WTC11 (cell line): Measurements from ENCODE around the gene MEF2D. TPM values are rescaled to one million over a fixed set of nuclear protein-coding genes. Genes with fewer than 3 reads are reported as not detected.
A peak's percentile ranks its signal among the peaks of the same experiment; 100 is the strongest.

ENCODE experiments used
- ATAC-seq: fragments of 200-7000 bp; cut with Tn5 transposase; 2 replicates; pipeline ENCODE4 v1.10.0; 2021; ENCODE audit warnings: mild to moderate bottlenecking, moderate library complexity
- CTCF ChIA-PET: fragments of 300-600 bp; sonication (Branson Sonifier 250); formaldehyde crosslinking; loops from one replicate; lab custom pipeline; 2021; ENCODE audit warnings: antibody characterized with exemption; lab: Charles Lee
- POLR2A ChIA-PET: fragments of 350-600 bp; sonication (Branson Sonifier 250); formaldehyde crosslinking; loops from one replicate; lab custom pipeline; 2021; ENCODE audit warnings: antibody characterized with exemption; lab: Charles Lee
- DNase-seq: peaks from one replicate; pipeline ENCODE4 v3.0.0; 2021; ENCODE audit warnings: low spot score
- H3K27ac Mint-ChIP-seq: 2 replicates; pipeline ENCODE4 v1.8.0; 2021; ENCODE audit warnings: mixed read lengths
- H3K27me3 Mint-ChIP-seq: 2 replicates; pipeline ENCODE4 v1.8.0; 2021; ENCODE audit warnings: low read depth, mild to moderate bottlenecking, moderate library complexity, mixed read lengths
- H3K36me3 Mint-ChIP-seq: 2 replicates; pipeline ENCODE4 v1.8.0; 2021; ENCODE audit warnings: mixed read lengths
- H3K4me1 Mint-ChIP-seq: 2 replicates; pipeline ENCODE4 v1.8.0; 2022; ENCODE audit warnings: mixed read lengths
- H3K4me3 Mint-ChIP-seq: 2 replicates; pipeline ENCODE4 v1.8.0; 2021; ENCODE audit warnings: mild to moderate bottlenecking, moderate library complexity, mixed read lengths
- H3K9me3 Mint-ChIP-seq: 2 replicates; pipeline ENCODE4 v1.8.0; 2021; ENCODE audit warnings: mixed read lengths
- CREM ChIP-seq: sonication (generic); formaldehyde crosslinking; IDR thresholded peaks from 2 replicates; pipeline ENCODE4 v1.8.1; 2022; ENCODE audit warnings: mild to moderate bottlenecking, missing genetic modification reagents, moderate library complexity
- ETV6 ChIP-seq: sonication (generic); formaldehyde crosslinking; IDR thresholded peaks from 2 replicates; pipeline ENCODE4 v1.8.1; 2022; ENCODE audit warnings: mild to moderate bottlenecking, missing genetic modification reagents
- IRF2 ChIP-seq: sonication (generic); formaldehyde crosslinking; IDR thresholded peaks from 2 replicates; pipeline ENCODE4 v1.8.0; 2022; ENCODE audit warnings: low read depth, missing genetic modification reagents, borderline replicate concordance
- JUN ChIP-seq: sonication (generic); formaldehyde crosslinking; IDR thresholded peaks from 2 replicates; pipeline ENCODE4 v1.8.0; 2023; ENCODE audit warnings: mild to moderate bottlenecking, missing genetic modification reagents
- KAT7 ChIP-seq: sonication (generic); formaldehyde crosslinking; IDR thresholded peaks from 2 replicates; pipeline ENCODE4 v1.8.1; 2023; ENCODE audit warnings: missing genetic modification reagents, mild to moderate bottlenecking, borderline replicate concordance
- MXD4 ChIP-seq: fragments of 250-450 bp; sonication (Bioruptor Pico); IDR thresholded peaks from 2 replicates; pipeline ENCODE4 v1.8.0; 2021; ENCODE audit warnings: mild to moderate bottlenecking, moderate library complexity, borderline replicate concordance
- NFE2L1 ChIP-seq: sonication (generic); formaldehyde crosslinking; IDR thresholded peaks from 2 replicates; pipeline ENCODE4 v1.8.1; 2023; ENCODE audit warnings: missing genetic modification reagents
- PRRX2 ChIP-seq: fragments of 250-450 bp; sonication (Bioruptor Pico); IDR thresholded peaks from 2 replicates; pipeline ENCODE4 v1.8.0; 2021; ENCODE audit warnings: mild to moderate bottlenecking
- RORB ChIP-seq: fragments of 250-450 bp; sonication (Bioruptor Pico); IDR thresholded peaks from 2 replicates; pipeline ENCODE4 v1.9.0; 2021; ENCODE audit warnings: mild to moderate bottlenecking
- ZNF219 ChIP-seq: sonication (generic); formaldehyde crosslinking; IDR thresholded peaks from 2 replicates; pipeline ENCODE4 v1.8.0; 2023; ENCODE audit warnings: missing genetic modification reagents, mild to moderate bottlenecking, borderline replicate concordance
- ZNF263 ChIP-seq: sonication (generic); formaldehyde crosslinking; IDR thresholded peaks from 2 replicates; pipeline ENCODE4 v1.8.1; 2022; ENCODE audit warnings: low read depth, mild to moderate bottlenecking, moderate library complexity, missing genetic modification reagents
- ZNF423 ChIP-seq: fragments of 250-450 bp; sonication (Bioruptor Pico); IDR thresholded peaks from 2 replicates; pipeline ENCODE4 v2.1.2; 2022; ENCODE audit warnings: mild to moderate bottlenecking, moderate library complexity
- total RNA-seq: library from RNA; stranded (reverse); gene quantifications from 3 replicates; pipeline ENCODE4 v1.2.3, GENCODE V29; 2021
- TF ChIP-seq, protein P1 (sequence below): sonication (generic); formaldehyde crosslinking; IDR thresholded peaks from 2 replicates; pipeline ENCODE4 v1.8.1; 2023; ENCODE audit warnings: mild to moderate bottlenecking, missing genetic modification reagents
- TF ChIP-seq, protein P2 (sequence below): fragments of 250-450 bp; sonication (Bioruptor Pico); IDR thresholded peaks from 2 replicates; pipeline ENCODE4 v1.9.0; 2021; ENCODE audit warnings: mild to moderate bottlenecking, borderline replicate concordance
- TF ChIP-seq, protein P3 (sequence below): fragments of 200-600 bp; IDR thresholded peaks from 2 replicates; pipeline ENCODE4 v1.8.0; 2022; ENCODE audit warnings: antibody characterized with exemption
- TF ChIP-seq, protein P4 (sequence below): fragments of 250-450 bp; sonication (Bioruptor Pico); IDR thresholded peaks from 2 replicates; pipeline ENCODE4 v2.1.2; 2022; ENCODE audit warnings: mild to moderate bottlenecking, moderate library complexity
- TF ChIP-seq, protein P5 (sequence below): fragments of 250-450 bp; sonication (Bioruptor Pico); IDR thresholded peaks from 2 replicates; pipeline ENCODE4 v1.9.0; 2021; ENCODE audit warnings: mild to moderate bottlenecking
- TF ChIP-seq, protein P6 (sequence below): sonication (generic); formaldehyde crosslinking; IDR thresholded peaks from 2 replicates; pipeline ENCODE4 v1.8.1; 2022; ENCODE audit warnings: mild to moderate bottlenecking, moderate library complexity, missing genetic modification reagents

The MEF2D gene
- total RNA-seq, 1 experiment from 2014 or later = 24.1 TPM

DNA sequence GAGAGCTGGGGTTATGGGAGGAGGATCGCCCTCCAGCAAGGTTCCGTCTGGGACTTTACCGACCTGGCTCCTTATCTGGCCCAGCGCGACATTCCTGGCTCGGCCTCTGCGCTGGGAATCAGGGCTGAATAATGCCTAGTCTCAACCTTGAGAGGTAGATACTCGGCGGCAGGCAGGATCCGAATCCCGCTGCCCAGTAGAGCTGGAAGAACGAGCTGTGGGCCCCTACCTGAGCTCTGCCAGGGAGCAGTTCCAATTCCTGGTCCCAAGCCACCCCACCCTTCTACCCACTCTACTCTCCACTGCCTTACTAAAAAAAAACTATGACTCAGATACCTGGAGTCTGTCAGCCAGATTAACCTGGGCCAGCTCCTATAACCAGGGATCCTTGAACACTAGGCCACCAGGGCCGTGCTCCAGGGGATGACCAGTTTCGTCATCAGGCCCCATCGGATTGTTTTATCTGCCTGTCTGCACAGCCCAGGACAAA, 77.9 kb downstream of the MEF2D start:
- Mint-ChIP-seq H3K9me3 (no peaks in the 10 kb centered on the region), H3K4me1 (peaks cover 34% of the 10 kb centered on the region), H3K27me3 (peaks cover 100% of the 10 kb centered on the region), H3K27ac (no peak overlapping the region), H3K36me3 (no peaks in the 10 kb centered on the region), H3K4me3 (peak overlapping the region; percentile 76)
- ATAC-seq = peak; percentile 1; the same call in 1 of the 2 replicates
- ChIA-PET CTCF (interaction anchor here (1.1 to 4.4 kb wide), 9 partner anchors 10 to 43 kb away, joined by 3 to 78 read pairs (median 8); no protein-coding TSS in a partner anchor), POLR2A (interaction anchor here (0.7 kb wide), 1 partner anchor 14 kb away, joined by 3 read pairs; no protein-coding TSS in a partner anchor)
- TF ChIP-seq, protein P1, sequence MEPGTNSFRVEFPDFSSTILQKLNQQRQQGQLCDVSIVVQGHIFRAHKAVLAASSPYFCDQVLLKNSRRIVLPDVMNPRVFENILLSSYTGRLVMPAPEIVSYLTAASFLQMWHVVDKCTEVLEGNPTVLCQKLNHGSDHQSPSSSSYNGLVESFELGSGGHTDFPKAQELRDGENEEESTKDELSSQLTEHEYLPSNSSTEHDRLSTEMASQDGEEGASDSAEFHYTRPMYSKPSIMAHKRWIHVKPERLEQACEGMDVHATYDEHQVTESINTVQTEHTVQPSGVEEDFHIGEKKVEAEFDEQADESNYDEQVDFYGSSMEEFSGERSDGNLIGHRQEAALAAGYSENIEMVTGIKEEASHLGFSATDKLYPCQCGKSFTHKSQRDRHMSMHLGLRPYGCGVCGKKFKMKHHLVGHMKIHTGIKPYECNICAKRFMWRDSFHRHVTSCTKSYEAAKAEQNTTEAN (CRISPR knock-in tag) = no peak
- 0 out of 2 replicates have a peak, but pooled peaks have one; percentile 34 for TF ChIP-seq ZNF263
- TF ChIP-seq, all 79 proteins: peak for 1
- DNase-seq = no peak

DNA sequence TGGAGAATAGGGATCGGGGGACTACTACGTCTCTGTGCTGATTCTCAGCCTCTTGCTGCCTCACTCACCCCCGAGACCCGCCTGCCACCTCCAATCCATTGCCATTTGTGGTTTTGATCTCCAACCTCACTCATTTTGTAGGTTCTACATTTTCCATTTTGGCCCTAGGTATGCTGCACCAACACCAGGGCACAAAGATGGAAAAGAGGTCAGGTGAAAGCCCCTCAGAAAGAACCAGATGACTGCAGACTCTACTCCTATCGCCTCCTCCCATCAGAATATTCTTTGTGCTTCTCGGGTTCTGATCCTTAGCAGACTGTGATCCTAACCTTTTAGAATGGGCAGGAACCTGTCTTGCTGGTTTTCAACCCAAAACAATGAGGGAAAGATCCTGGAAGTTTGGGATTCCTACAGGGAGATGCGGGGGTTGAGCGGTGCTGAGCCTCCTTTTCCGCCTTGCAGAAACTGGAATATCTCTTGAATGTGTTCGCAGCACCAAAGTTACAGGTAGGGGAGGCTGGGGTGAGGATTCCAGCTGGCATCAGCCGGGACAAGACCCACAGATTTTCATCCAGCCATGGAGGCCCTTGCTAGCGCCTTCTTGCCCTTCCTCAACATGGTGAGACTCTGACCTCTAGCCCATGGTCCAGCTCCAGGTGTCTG, 78.5 kb downstream of the MEF2D start:
- peak; percentile 6 for ATAC-seq
- POLR2A ChIA-PET = interaction anchor here (0.7 to 1.1 kb wide), 6 partner anchors 8 to 79 kb away, joined by 3 to 10 read pairs (median 4); partner anchors contain the start of gene MEF2D
- CTCF ChIA-PET = interaction anchor here (0.7 to 4.4 kb wide), 19 partner anchors 9 to 79 kb away, joined by 3 to 78 read pairs (median 5); partner anchors contain the start of genes MEF2D and RHBG
- H3K27me3 Mint-ChIP-seq = peaks cover 100% of the 10 kb centered on the region
- H3K4me1 Mint-ChIP-seq = peaks cover 34% of the 10 kb centered on the region
- peak overlapping the region; percentile 69 for H3K27ac Mint-ChIP-seq
- no peaks in the 10 kb centered on the region for H3K9me3 Mint-ChIP-seq
- peak overlapping the region; percentile 76 for H3K4me3 Mint-ChIP-seq
- no peaks in the 10 kb centered on the region for H3K36me3 Mint-ChIP-seq
- DNase-seq = no peak
- TF ChIP-seq KAT7 (no peak), CREM (CRISPR knock-in tag) (0 out of 2 replicates have a peak, but pooled peaks have one; percentile 1)

DNA sequence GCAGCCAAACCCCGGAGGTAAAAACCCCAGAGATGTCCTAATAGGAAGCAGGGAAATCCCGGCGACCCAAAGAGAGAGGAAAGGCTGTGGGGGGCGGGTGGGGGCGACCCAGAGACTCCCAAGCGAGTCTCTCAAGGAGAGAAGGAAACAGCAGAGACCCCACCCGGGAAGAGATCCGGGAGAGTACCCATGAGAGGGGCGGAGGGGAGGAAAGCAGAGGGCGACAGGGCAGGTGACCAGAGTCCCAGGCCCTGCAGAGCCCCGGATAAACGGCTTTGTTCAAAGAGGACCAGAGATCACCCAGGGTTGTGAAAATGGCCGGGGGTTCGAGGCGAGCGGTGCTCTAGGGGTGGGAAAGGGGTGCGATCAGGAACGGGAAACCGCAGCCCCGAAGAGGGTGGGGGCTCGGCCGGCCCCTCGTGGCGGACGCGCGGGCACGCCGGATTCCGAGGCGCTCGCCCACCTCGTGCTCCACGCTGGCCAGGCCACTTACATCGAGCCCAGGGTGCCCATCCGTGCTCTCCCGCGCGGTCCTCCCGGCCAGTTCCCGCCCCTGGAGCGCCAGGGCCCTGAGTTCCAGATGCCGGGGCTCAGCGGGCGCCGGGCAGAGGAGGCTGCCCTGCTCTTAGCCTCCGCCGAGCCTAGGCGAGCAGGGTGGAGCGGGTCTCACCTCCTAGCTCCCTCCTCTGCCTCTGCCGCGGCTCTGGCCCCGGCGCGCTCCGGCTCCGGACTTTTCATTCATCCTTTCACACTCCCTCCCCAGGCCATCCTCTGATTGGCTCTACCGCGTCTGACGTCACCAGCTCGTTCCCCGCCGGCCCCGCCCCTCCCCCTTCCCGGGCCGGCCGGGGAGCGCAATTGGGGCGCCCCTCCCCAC, 79.3 kb downstream of the MEF2D start:
- H3K27ac Mint-ChIP-seq = no peak overlapping the region
- DNase-seq (peak; percentile 93), ATAC-seq (peak; percentile 88)
- ChIA-PET POLR2A (interaction anchor here (0.9 to 1.1 kb wide), 5 partner anchors 9 to 80 kb away, joined by 3 to 10 read pairs (median 4); partner anchors contain the start of gene MEF2D), CTCF (interaction anchor here (0.7 to 4.4 kb wide), 17 partner anchors 8 to 80 kb away, joined by 3 to 78 read pairs (median 5); partner anchors contain the start of genes MEF2D and RHBG)
- H3K4me3 Mint-ChIP-seq = peak overlapping the region; percentile 76
- H3K4me1 Mint-ChIP-seq = peaks cover 34% of the 10 kb centered on the region
- H3K9me3 Mint-ChIP-seq = no peaks in the 10 kb centered on the region
- H3K27me3 Mint-ChIP-seq = peaks cover 100% of the 10 kb centered on the region
- H3K36me3 Mint-ChIP-seq = no peaks in the 10 kb centered on the region
- TF ChIP-seq MXD4 (CRISPR knock-in tag) = no peak
- TF ChIP-seq JUN (CRISPR knock-in tag) = 0 out of 2 replicates have a peak, but pooled peaks have one; percentile 56
- TF ChIP-seq ETV6 (CRISPR knock-in tag) = peak; percentile 60
- no peak for TF ChIP-seq NFE2L1 (CRISPR knock-in tag)
- no peak for TF ChIP-seq PRRX2 (CRISPR knock-in tag)
- TF ChIP-seq, protein P2, sequence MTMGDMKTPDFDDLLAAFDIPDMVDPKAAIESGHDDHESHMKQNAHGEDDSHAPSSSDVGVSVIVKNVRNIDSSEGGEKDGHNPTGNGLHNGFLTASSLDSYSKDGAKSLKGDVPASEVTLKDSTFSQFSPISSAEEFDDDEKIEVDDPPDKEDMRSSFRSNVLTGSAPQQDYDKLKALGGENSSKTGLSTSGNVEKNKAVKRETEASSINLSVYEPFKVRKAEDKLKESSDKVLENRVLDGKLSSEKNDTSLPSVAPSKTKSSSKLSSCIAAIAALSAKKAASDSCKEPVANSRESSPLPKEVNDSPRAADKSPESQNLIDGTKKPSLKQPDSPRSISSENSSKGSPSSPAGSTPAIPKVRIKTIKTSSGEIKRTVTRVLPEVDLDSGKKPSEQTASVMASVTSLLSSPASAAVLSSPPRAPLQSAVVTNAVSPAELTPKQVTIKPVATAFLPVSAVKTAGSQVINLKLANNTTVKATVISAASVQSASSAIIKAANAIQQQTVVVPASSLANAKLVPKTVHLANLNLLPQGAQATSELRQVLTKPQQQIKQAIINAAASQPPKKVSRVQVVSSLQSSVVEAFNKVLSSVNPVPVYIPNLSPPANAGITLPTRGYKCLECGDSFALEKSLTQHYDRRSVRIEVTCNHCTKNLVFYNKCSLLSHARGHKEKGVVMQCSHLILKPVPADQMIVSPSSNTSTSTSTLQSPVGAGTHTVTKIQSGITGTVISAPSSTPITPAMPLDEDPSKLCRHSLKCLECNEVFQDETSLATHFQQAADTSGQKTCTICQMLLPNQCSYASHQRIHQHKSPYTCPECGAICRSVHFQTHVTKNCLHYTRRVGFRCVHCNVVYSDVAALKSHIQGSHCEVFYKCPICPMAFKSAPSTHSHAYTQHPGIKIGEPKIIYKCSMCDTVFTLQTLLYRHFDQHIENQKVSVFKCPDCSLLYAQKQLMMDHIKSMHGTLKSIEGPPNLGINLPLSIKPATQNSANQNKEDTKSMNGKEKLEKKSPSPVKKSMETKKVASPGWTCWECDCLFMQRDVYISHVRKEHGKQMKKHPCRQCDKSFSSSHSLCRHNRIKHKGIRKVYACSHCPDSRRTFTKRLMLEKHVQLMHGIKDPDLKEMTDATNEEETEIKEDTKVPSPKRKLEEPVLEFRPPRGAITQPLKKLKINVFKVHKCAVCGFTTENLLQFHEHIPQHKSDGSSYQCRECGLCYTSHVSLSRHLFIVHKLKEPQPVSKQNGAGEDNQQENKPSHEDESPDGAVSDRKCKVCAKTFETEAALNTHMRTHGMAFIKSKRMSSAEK = no peak
- TF ChIP-seq, protein P3, sequence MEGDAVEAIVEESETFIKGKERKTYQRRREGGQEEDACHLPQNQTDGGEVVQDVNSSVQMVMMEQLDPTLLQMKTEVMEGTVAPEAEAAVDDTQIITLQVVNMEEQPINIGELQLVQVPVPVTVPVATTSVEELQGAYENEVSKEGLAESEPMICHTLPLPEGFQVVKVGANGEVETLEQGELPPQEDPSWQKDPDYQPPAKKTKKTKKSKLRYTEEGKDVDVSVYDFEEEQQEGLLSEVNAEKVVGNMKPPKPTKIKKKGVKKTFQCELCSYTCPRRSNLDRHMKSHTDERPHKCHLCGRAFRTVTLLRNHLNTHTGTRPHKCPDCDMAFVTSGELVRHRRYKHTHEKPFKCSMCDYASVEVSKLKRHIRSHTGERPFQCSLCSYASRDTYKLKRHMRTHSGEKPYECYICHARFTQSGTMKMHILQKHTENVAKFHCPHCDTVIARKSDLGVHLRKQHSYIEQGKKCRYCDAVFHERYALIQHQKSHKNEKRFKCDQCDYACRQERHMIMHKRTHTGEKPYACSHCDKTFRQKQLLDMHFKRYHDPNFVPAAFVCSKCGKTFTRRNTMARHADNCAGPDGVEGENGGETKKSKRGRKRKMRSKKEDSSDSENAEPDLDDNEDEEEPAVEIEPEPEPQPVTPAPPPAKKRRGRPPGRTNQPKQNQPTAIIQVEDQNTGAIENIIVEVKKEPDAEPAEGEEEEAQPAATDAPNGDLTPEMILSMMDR = no peak
- TF ChIP-seq, protein P4, sequence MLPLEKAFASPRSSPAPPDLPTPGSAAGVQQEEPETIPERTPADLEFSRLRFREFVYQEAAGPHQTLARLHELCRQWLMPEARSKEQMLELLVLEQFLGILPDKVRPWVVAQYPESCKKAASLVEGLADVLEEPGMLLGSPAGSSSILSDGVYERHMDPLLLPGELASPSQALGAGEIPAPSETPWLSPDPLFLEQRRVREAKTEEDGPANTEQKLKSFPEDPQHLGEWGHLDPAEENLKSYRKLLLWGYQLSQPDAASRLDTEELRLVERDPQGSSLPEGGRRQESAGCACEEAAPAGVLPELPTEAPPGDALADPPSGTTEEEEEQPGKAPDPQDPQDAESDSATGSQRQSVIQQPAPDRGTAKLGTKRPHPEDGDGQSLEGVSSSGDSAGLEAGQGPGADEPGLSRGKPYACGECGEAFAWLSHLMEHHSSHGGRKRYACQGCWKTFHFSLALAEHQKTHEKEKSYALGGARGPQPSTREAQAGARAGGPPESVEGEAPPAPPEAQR (CRISPR knock-in tag) = no peak
- no peak for TF ChIP-seq ZNF219 (CRISPR knock-in tag)
- no peak for TF ChIP-seq ZNF423 (CRISPR knock-in tag)
- TF ChIP-seq, protein P5, sequence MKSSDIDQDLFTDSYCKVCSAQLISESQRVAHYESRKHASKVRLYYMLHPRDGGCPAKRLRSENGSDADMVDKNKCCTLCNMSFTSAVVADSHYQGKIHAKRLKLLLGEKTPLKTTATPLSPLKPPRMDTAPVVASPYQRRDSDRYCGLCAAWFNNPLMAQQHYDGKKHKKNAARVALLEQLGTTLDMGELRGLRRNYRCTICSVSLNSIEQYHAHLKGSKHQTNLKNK = no peak
- TF ChIP-seq IRF2 (CRISPR knock-in tag) = no peak
- no peak for TF ChIP-seq RORB
- TF ChIP-seq, protein P6, sequence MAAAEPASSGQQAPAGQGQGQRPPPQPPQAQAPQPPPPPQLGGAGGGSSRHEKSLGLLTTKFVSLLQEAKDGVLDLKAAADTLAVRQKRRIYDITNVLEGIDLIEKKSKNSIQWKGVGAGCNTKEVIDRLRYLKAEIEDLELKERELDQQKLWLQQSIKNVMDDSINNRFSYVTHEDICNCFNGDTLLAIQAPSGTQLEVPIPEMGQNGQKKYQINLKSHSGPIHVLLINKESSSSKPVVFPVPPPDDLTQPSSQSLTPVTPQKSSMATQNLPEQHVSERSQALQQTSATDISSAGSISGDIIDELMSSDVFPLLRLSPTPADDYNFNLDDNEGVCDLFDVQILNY (CRISPR knock-in tag) = peak; percentile 84
